H1 (cell line): ENCODE data around the gene CCNA2. TPM values are rescaled to one million over a fixed set of nuclear protein-coding genes. Genes with fewer than 3 reads are reported as not detected.
A peak's percentile ranks its signal among the peaks of the same experiment; 100 is the strongest.

ENCODE experiments used
- CTCF ChIA-PET: fragments of 300-600 bp; sonication (Branson Sonifier 250); formaldehyde crosslinking; loops from one replicate; lab custom pipeline; 2021; ENCODE audit not compliant: partially characterized antibody; lab: Charles Lee
- POLR2A ChIA-PET: fragments of 300-600 bp; sonication (Branson Sonifier 250); formaldehyde crosslinking; loops from one replicate; lab custom pipeline; 2021; ENCODE audit warnings: inconsistent platforms; ENCODE audit not compliant: partially characterized antibody; lab: Charles Lee
- DNase-seq, 2 experiments: peaks; one replicate each; pipeline versions ENCODE4 v3.0.0 to v3.0.0-alpha.2; 2010 to 2022; ENCODE audit warnings: low spot score in 2 of 2, low read depth in 1 of 2, mixed read lengths in 1 of 2
- FAIRE-seq: peaks from 2 replicates; lab custom pipeline; 2011; peaks lifted over from hg19 to GRCh38; lab: Jason Lieb, UNC
- H2AFZ ChIP-seq: 2 replicates; pipeline ENCODE4 v1.8.1; 2012; ENCODE audit warnings: low read length, inconsistent platforms
- H2AK5ac ChIP-seq: 2 replicates; pipeline ENCODE4 v1.6.1; 2013; ENCODE audit warnings: low read depth, low read length
- H2BK120ac ChIP-seq: replicated peaks from 2 replicates; pipeline ENCODE3; 2013; ENCODE audit warnings: low read depth, low read length, inconsistent platforms
- H2BK12ac ChIP-seq: 2 replicates; pipeline ENCODE4 v1.6.1; 2013; ENCODE audit warnings: low read depth, low read length
- H2BK15ac ChIP-seq: 2 replicates; pipeline ENCODE4 v1.6.1; 2013; ENCODE audit warnings: low read length
- H2BK20ac ChIP-seq: 2 replicates; pipeline ENCODE4 v1.6.1; 2013; ENCODE audit warnings: low read length
- H2BK5ac ChIP-seq: 2 replicates; pipeline ENCODE4 v1.6.1; 2013; ENCODE audit warnings: low read depth, low read length
- H3K14ac ChIP-seq: 2 replicates; pipeline ENCODE4 v1.6.1; 2013; ENCODE audit warnings: inconsistent platforms; ENCODE audit not compliant: insufficient read length
- H3K18ac ChIP-seq: 2 replicates; pipeline ENCODE4 v1.6.1; 2013; ENCODE audit warnings: low read length; ENCODE audit errors: extremely low read depth
- H3K23ac ChIP-seq: 2 replicates; pipeline ENCODE4 v1.6.1; 2013; ENCODE audit warnings: inconsistent platforms; ENCODE audit not compliant: insufficient read length
- H3K23me2 ChIP-seq: 2 replicates; pipeline ENCODE4 v1.6.1; 2013; ENCODE audit warnings: low read depth, low read length
- H3K27ac ChIP-seq: 2 replicates; pipeline ENCODE4 v1.6.1; 2011; ENCODE audit warnings: low read depth, low read length, inconsistent platforms
- H3K27me3 ChIP-seq, 4 experiments: replicated peaks in 1 of 4; 1 replicate in 1 of 4; 2 replicates in 3 of 4; pipeline versions ENCODE4 v1.6.1 to v1.8.1; 2011 to 2013; ENCODE audit warnings: low read length in 3 of 4, mild to moderate bottlenecking in 3 of 4, inconsistent platforms in 2 of 4, mixed read lengths in 2 of 4, moderate library complexity in 1 of 4; ENCODE audit not compliant: control insufficient read depth in 3 of 4, insufficient read depth in 3 of 4; ENCODE audit errors: extremely low read depth in 1 of 4
- H3K36me3 ChIP-seq, 4 experiments: 2 replicates each; pipeline versions ENCODE4 v1.6.1 to v1.8.1; 2011 to 2013; ENCODE audit warnings: mild to moderate bottlenecking in 4 of 4, low read length in 3 of 4, moderate library complexity in 2 of 4, control low read depth in 1 of 4, inconsistent platforms in 1 of 4; ENCODE audit not compliant: insufficient read depth in 4 of 4, control insufficient read depth in 2 of 4
- H3K4ac ChIP-seq: replicated peaks from 2 replicates; pipeline ENCODE3; 2013; ENCODE audit warnings: low read length, low read depth, mixed read lengths, inconsistent platforms; ENCODE audit not compliant: insufficient read length
- H3K4me1 ChIP-seq, 4 experiments: replicated peaks in 1 of 4; 1 replicate in 1 of 4; 2 replicates in 3 of 4; pipeline versions ENCODE4 v1.6.1 to v1.8.1; 2011 to 2013; ENCODE audit warnings: low read length in 3 of 4, inconsistent platforms in 2 of 4, mixed read lengths in 1 of 4; ENCODE audit not compliant: insufficient read depth in 4 of 4, control insufficient read depth in 3 of 4
- H3K4me2 ChIP-seq, 2 experiments: 2 replicates each; pipeline versions ENCODE4 v1.6.1 to v1.8.1; 2011 to 2013; ENCODE audit warnings: low read depth in 2 of 2, low read length in 2 of 2, control low read depth in 1 of 2, inconsistent platforms in 1 of 2, mild to moderate bottlenecking in 1 of 2; ENCODE audit not compliant: insufficient read depth in 1 of 2
- H3K4me3 ChIP-seq, 4 experiments: fragments of 200-600, 300-600 bp in 1 of 4; sonication (generic), shearing (Covaris generic), sonication (Bioruptor Twin) in 1 of 4; 2 replicates each; pipeline versions ENCODE4 v1.5.1 to v1.8.1; 2011 to 2016; ENCODE audit warnings: low read length in 4 of 4, low read depth in 3 of 4, control low read depth in 2 of 4, inconsistent platforms in 2 of 4, mild to moderate bottlenecking in 2 of 4, mixed read lengths in 1 of 4, moderate library complexity in 1 of 4; ENCODE audit not compliant: insufficient read depth in 2 of 4; ENCODE audit errors: extremely low read depth in 1 of 4
- H3K56ac ChIP-seq: replicated peaks from 2 replicates; pipeline ENCODE3; 2013; ENCODE audit warnings: low read depth, mild to moderate bottlenecking, mixed read lengths, low read length, inconsistent platforms; ENCODE audit not compliant: insufficient read length
- H3K79me1 ChIP-seq: 2 replicates; pipeline ENCODE4 v1.6.1; 2013; ENCODE audit warnings: low read depth, low read length, control low read depth
- H3K79me2 ChIP-seq, 2 experiments: 2 replicates each; pipeline versions ENCODE4 v1.6.1 to v1.8.1; 2012 to 2013; ENCODE audit warnings: low read length in 2 of 2, mild to moderate bottlenecking in 2 of 2, inconsistent platforms in 1 of 2; ENCODE audit not compliant: insufficient read depth in 2 of 2, control insufficient read depth in 1 of 2
- H3K9ac ChIP-seq, 4 experiments: replicated peaks in 1 of 4; 1 replicate in 1 of 4; 2 replicates in 3 of 4; pipeline versions ENCODE4 v1.6.1 to v1.8.1; 2011 to 2013; ENCODE audit warnings: low read depth in 3 of 4, low read length in 3 of 4, control low read depth in 2 of 4, mild to moderate bottlenecking in 2 of 4, moderate library complexity in 2 of 4, inconsistent platforms in 1 of 4; ENCODE audit errors: extremely low read depth in 1 of 4
- H3K9me3 ChIP-seq, 2 experiments: 2 replicates each; pipeline versions ENCODE4 v1.6.1 to v1.8.1; 2012 to 2013; ENCODE audit warnings: mild to moderate bottlenecking in 2 of 2, moderate library complexity in 2 of 2, control low read depth in 1 of 2, inconsistent platforms in 1 of 2, low read depth in 1 of 2, low read length in 1 of 2, mixed read lengths in 1 of 2; ENCODE audit not compliant: insufficient read depth in 2 of 2
- H4K20me1 ChIP-seq, 2 experiments: replicated peaks in 1 of 2; 2 replicates each; pipeline versions ENCODE3 to v1.8.1; 2011 to 2013; ENCODE audit warnings: inconsistent platforms in 2 of 2, low read length in 2 of 2, mild to moderate bottlenecking in 1 of 2; ENCODE audit not compliant: insufficient read depth in 2 of 2, control insufficient read depth in 1 of 2
- H4K5ac ChIP-seq: 2 replicates; pipeline ENCODE4 v1.6.1; 2013; ENCODE audit warnings: low read length, low read depth, mixed read lengths, inconsistent platforms; ENCODE audit not compliant: insufficient read length
- H4K8ac ChIP-seq: 2 replicates; pipeline ENCODE4 v1.8.0; 2013; ENCODE audit warnings: mild to moderate bottlenecking, moderate library complexity, low read length, inconsistent platforms; ENCODE audit not compliant: insufficient read depth; ENCODE audit errors: extremely low read depth
- H4K91ac ChIP-seq: replicated peaks from 2 replicates; pipeline ENCODE3; 2013; ENCODE audit warnings: low read length, mixed read lengths, inconsistent platforms; ENCODE audit not compliant: insufficient read length
- CBX5 ChIP-seq: fragments of 300-800, 300-1000 bp; sonication (generic); IDR thresholded peaks from 2 replicates; pipeline ENCODE4 v1.7.1; 2016; ENCODE audit warnings: antibody characterized with exemption, low read length, low read depth
- CEBPB ChIP-seq: IDR thresholded peaks from 2 replicates; pipeline ENCODE4 v1.6.1; 2012; ENCODE audit warnings: low read depth, low read length
- EP300 ChIP-seq, 2 experiments: IDR thresholded peaks; 1 replicate in 1 of 2; 2 replicates in 1 of 2; pipeline ENCODE4 v1.6.1; 2011 to 2012; ENCODE audit warnings: low read depth in 2 of 2, low read length in 2 of 2, mild to moderate bottlenecking in 2 of 2, borderline replicate concordance in 1 of 2, inconsistent platforms in 1 of 2, moderate library complexity in 1 of 2
- EZH2 ChIP-seq: fragments of 200-600 bp; sonication (generic); IDR thresholded peaks from 2 replicates; pipeline ENCODE4 v1.7.1; 2012; ENCODE audit warnings: low read depth, mild to moderate bottlenecking, moderate library complexity, low read length, inconsistent platforms; ENCODE audit not compliant: severe bottlenecking
- FOSL1 ChIP-seq: IDR thresholded peaks from 2 replicates; pipeline ENCODE4 v1.6.1; 2011; ENCODE audit warnings: mild to moderate bottlenecking, low read depth, low read length, moderate library complexity; ENCODE audit not compliant: insufficient read depth
- USF2 ChIP-seq: IDR thresholded peaks from 2 replicates; pipeline ENCODE4 v1.6.1; 2011; ENCODE audit warnings: low read length, improper control_type of control experiment
- WGBS, 2 experiments: shearing (Covaris generic) in 1 of 2; methylation state at CpG; one replicate each; pipeline versions ENCODE4 v1.1.6 to v1.1.7; 2013 to 2015; ENCODE audit warnings: low lambda C conversion rate in 2 of 2, mixed read lengths in 2 of 2, inconsistent platforms in 1 of 2, low coverage in 1 of 2, missing lambda C conversion rate in 1 of 2; ENCODE audit not compliant: insufficient replicate concordance in 2 of 2, insufficient coverage in 1 of 2, insufficient read length in 1 of 2; ENCODE audit errors: extremely low coverage in 1 of 2, missing lambda C conversion rate in 1 of 2; 5-methylcytosine and 5-hydroxymethylcytosine counted together
- long read RNA-seq, 2 experiments: library from RNA in 1 of 2; library from capped mRNA in 1 of 2; stranded (forward); transcript quantifications; one replicate each; pipeline ENCODE4 v2.0.0, GENCODE V29; 2021; ENCODE audit warnings: inconsistent platforms in 1 of 2
- polyA minus RNA-seq, 3 experiments: library from RNA; depleted of rRNA, polyadenylated mRNA; stranded (reverse); fragments of >200 nt; gene quantifications; 1 replicate in 2 of 3; 2 replicates in 1 of 3; pipeline ENCODE4 v1.2.3, GENCODE V29; 2011
- polyA plus RNA-seq, 7 experiments: library from polyadenylated mRNA; depleted of rRNA in 3 of 7; stranded (reverse) in 5 of 7; unstranded in 2 of 7; fragments of >200 nt in 5 of 7; fragments of 200-250 nt in 2 of 7; gene quantifications; 1 replicate in 5 of 7; 2 replicates in 1 of 7; 4 replicates in 1 of 7; pipeline versions ENCODE4 v1.2.1 to v1.2.3, GENCODE V29; 2011 to 2013; ENCODE audit warnings: missing spikeins in 2 of 7, mixed read lengths in 2 of 7
- total RNA-seq: library from RNA; stranded (reverse); fragmentation: NEBNext Ultra II Directional; extraction: Animal tissue kit (Norgen Biotek cat#: 25700); gene quantifications from 2 replicates; pipeline ENCODE4 v1.2.1, GENCODE V29; 2021

The CCNA2 gene
- 95.1 and 98.6 TPM in 2 replicates for total RNA-seq
- polyA plus RNA-seq (2011; rRNA removed) = 39.0 and 42.1 TPM in 2 replicates
- 56.9 TPM for polyA plus RNA-seq (2011; cell fraction: cytosol; rRNA removed)
- 25.0 TPM for polyA plus RNA-seq (2011; cell fraction: nucleus; rRNA removed)
- polyA plus RNA-seq (2012, experiment 1 of 2) = 39.5 to 58.0 TPM (median 49.2 TPM) in 4 replicates
- polyA plus RNA-seq (2012, experiment 2 of 2) = 9.2 TPM
- 65.0 TPM for polyA plus RNA-seq (2013, experiment 1 of 2)
- 65.7 TPM for polyA plus RNA-seq (2013, experiment 2 of 2)
- 47.5 and 80.3 TPM in 2 replicates for polyA minus RNA-seq (2011; rRNA and poly(A)+ RNA removed)
- polyA minus RNA-seq (2011; cell fraction: cytosol; rRNA and poly(A)+ RNA removed) = 51.3 TPM
- polyA minus RNA-seq (2011; cell fraction: nucleus; rRNA and poly(A)+ RNA removed) = 38.2 TPM
- long read RNA-seq, experiment 1, transcript CCNA2-201 (8 exons, 2,797 nt) = major isoform, 72 of 155 reads
- long read RNA-seq, experiment 1, partial matches to known transcripts = 52 of 155 reads
- long read RNA-seq, experiment 1, other reads (novel, unspliced or antisense) = 31 of 155 reads
- long read RNA-seq, experiment 2, partial matches to known transcripts = 1 of 14 reads
- long read RNA-seq, experiment 2, other reads (novel, unspliced or antisense) = 9 of 14 reads

GRCh38 chr4:121823505-121824170 is at the start of gene CCNA2:
Gene CCNA2 (minus strand): TSS chr4:121823883. CDS start chr4:121823628, 255 bp downstream.
- peaks cover 21 to 34% (median 26%) of the 10 kb centered on the region in 4 experiments for H3K36me3 ChIP-seq
- peak within 1 kb of the TSS; percentile 72 to 100 (median 98) for H3K4me3 ChIP-seq
- H3K18ac ChIP-seq = peak within 1 kb of the TSS; percentile 94
- FAIRE-seq (peak; percentile 81), DNase-seq (peak; percentile 92 to 98)
- CTCF ChIA-PET = interaction anchor here (0.6 to 1.5 kb wide), 4 partner anchors 10 to 76 kb away, joined by 3 read pairs; partner anchors contain the start of gene SMIM43
- H2BK120ac ChIP-seq = no peak within 1 kb of the TSS
- peak within 1 kb of the TSS; percentile 55 to 69 for H3K4me2 ChIP-seq
- no peak within 1 kb of the TSS for H2BK12ac ChIP-seq
- peak within 1 kb of the TSS; percentile 86 to 91 (median 90) for H3K9ac ChIP-seq
- no peak within 1 kb of the TSS for H2BK15ac ChIP-seq
- peak within 1 kb of the TSS; percentile 86 for H3K27ac ChIP-seq
- no peak within 1 kb of the TSS for H3K23ac ChIP-seq
- H3K79me2 ChIP-seq = peaks cover 5 to 28% of the 10 kb centered on the region in 2 experiments; a peak in 3 of 4 replicates
- no peak within 1 kb of the TSS for H2BK20ac ChIP-seq
- 1% methylated on average over 61 of the region's 63 CpGs; no CpG with 5 or more reads in 1 of the 2 experiments for WGBS, 2 experiments
- H3K14ac ChIP-seq = no peak within 1 kb of the TSS
- H3K79me1 ChIP-seq = no peaks in the 10 kb centered on the region; the same call in 1 of the 2 replicates
- H3K4ac ChIP-seq = no peak within 1 kb of the TSS
- no peaks in the 10 kb centered on the region; a peak in 2 of 7 replicates for H3K4me1 ChIP-seq
- H4K91ac ChIP-seq = peak within 1 kb of the TSS; percentile 52
- peak within 1 kb of the TSS; percentile 42 for H3K56ac ChIP-seq
- peak within 1 kb of the TSS; percentile 95 for H2BK5ac ChIP-seq
- no peaks in the 10 kb centered on the region for H3K9me3 ChIP-seq
- peak within 1 kb of the TSS; percentile 84 for H4K5ac ChIP-seq
- POLR2A ChIA-PET = interaction anchor here (0.6 to 12.6 kb wide), 12 partner anchors 8 to 61 kb away, joined by 3 to 246 read pairs (median 4); partner anchors contain the start of genes EXOSC9 and SMIM43
- H2AK5ac ChIP-seq = no peak within 1 kb of the TSS; the same call in 1 of the 2 replicates
- H3K23me2 ChIP-seq = no peaks in the 10 kb centered on the region
- no peaks in the 10 kb centered on the region for H4K20me1 ChIP-seq
- H3K27me3 ChIP-seq = no peaks in the 10 kb centered on the region
- peak within 1 kb of the TSS; percentile 99; the same call in 1 of the 2 replicates for H4K8ac ChIP-seq
- H2AFZ ChIP-seq = peak within 1 kb of the TSS; percentile 54
- TF ChIP-seq EP300 (IDR thresholded peaks at IDR 0.05; ENCODE audit: borderline replicate concordance in 1 of 2, low read depth in 2 of 2, low read length in 2 of 2) = 0 out of 3 replicates have a peak, but pooled peaks of 1 of the 2 experiments have one; percentile 29
- no peak for TF ChIP-seq FOSL1
- no peak for TF ChIP-seq CEBPB
- TF ChIP-seq CBX5 = no peak
- TF ChIP-seq EZH2 = no peak
- no peak for TF ChIP-seq USF2
